ENCODE measurements around the gene SIX1.

Gene SIX1

DNA sequence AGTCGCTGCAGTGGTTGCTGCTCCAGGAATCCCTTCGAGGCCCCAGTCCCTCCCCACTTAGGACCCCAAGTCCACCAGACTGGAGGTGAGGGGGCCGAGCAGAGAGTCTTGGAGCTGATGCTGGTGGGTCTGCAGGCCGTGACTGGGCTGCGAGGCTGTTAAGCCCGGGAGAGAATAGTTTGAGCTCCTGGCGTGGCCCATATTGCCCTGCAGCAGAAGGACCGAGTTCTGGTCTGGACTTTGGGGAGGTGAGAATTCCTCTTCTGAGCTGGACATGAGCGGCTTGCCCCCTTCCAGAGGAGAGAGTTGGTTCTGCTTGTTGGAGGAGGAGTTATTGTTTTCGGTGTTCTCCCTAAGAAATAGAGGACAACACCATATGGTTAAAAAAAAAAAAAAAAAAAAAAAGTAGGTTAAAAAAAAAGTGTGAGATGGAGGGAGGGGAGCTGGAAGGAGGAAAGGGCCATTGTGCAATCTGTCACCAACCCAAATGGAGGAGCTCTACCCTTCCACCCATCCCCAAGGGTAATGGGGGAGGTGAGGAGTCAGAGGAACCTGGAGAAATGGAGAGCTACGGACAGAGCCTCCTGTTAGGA lies 3.0 kb downstream of the SIX1 start:
- TF ChIP-seq, protein P1, sequence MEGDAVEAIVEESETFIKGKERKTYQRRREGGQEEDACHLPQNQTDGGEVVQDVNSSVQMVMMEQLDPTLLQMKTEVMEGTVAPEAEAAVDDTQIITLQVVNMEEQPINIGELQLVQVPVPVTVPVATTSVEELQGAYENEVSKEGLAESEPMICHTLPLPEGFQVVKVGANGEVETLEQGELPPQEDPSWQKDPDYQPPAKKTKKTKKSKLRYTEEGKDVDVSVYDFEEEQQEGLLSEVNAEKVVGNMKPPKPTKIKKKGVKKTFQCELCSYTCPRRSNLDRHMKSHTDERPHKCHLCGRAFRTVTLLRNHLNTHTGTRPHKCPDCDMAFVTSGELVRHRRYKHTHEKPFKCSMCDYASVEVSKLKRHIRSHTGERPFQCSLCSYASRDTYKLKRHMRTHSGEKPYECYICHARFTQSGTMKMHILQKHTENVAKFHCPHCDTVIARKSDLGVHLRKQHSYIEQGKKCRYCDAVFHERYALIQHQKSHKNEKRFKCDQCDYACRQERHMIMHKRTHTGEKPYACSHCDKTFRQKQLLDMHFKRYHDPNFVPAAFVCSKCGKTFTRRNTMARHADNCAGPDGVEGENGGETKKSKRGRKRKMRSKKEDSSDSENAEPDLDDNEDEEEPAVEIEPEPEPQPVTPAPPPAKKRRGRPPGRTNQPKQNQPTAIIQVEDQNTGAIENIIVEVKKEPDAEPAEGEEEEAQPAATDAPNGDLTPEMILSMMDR (IDR thresholded peaks at IDR 0.05; ENCODE audit: insufficient read depth, low read depth, low read length, missing control alignments) = no peak
- no peak overlapping the region for H3K4me3 ChIP-seq (ENCODE audit: low read depth, low read length)
- no peak for DNase-seq (ENCODE audit: low read depth)

DNA sequence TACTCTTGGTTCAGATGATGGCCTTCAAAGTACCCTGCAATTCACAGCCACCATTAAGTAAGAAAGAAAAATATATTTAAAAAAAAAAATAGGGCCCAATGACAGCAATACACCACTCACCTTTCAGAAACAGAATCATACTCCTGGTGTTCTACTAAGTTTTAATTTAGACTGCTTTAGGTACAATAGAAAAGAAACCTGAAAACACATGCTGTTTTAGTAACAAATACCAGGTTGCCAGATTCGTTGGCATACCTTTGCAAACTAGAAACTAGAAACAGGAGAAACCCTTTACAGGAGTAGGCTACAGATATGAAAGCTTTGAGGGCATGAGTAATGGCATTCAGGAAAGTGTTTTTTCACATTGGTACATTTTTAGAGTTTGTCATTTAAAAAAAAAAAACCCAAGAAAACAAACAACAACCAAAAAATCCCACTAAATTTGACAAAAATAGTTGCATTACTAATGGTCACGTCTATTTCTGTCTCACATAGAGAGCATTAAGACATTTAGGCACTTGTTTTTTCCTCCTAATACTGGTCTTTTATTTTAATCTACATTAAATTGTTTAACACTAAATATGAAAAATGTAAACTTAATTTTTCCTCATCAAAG lies 4.0 kb downstream of the SIX1 start:
- TF ChIP-seq, protein P1 (IDR thresholded peaks at IDR 0.05; ENCODE audit: insufficient read depth, low read depth, low read length, missing control alignments) = no peak
- DNase-seq (ENCODE audit: low read depth) = peak; percentile 50

GRCh38 chr14:60644666-60645065 lies 4.6 kb downstream of the SIX1 start:
- TF ChIP-seq, protein P1 (IDR thresholded peaks at IDR 0.05; ENCODE audit: insufficient read depth, low read depth, low read length, missing control alignments) = no peak
- no peak for DNase-seq (ENCODE audit: low read depth)
- no peak overlapping the region for H3K4me3 ChIP-seq (ENCODE audit: low read depth, low read length)

More for the DNA sequence above, 4.0 kb downstream of the SIX1 start:
- H3K4me3 ChIP-seq (ENCODE audit: low read depth, low read length) = no peak overlapping the region

- DNase-seq (ENCODE audit: low read depth) = no peak
- TF ChIP-seq, protein P1 (IDR thresholded peaks at IDR 0.05; ENCODE audit: insufficient read depth, low read depth, low read length, missing control alignments) = no peak
- no peak overlapping the region for H3K4me3 ChIP-seq (ENCODE audit: low read depth, low read length)
Measured at GRCh38 chr14:60643463-60644314, 5.6 kb downstream of the SIX1 start.

DNA sequence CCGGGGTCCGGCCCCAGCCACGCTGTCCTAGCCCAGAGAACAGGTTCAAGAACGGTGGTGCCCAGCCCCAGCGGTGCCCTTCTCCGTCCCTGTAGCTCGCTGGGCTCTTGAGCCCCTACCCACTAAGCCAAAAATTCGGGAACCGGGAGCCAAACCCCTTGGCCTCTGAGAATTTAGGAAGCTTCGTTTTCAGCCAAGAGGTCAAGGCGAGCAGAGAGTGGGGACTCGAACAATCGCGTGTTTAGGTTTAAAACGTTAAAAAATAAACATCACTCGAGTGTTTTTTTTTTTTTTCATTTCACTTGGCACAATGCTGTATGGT lies 6.2 kb downstream of the SIX1 start:
- H3K4me3 ChIP-seq (ENCODE audit: low read depth, low read length) = no peak overlapping the region
- no peak for DNase-seq (ENCODE audit: low read depth)
- TF ChIP-seq, protein P1 (IDR thresholded peaks at IDR 0.05; ENCODE audit: insufficient read depth, low read depth, low read length, missing control alignments) = no peak

DNA sequence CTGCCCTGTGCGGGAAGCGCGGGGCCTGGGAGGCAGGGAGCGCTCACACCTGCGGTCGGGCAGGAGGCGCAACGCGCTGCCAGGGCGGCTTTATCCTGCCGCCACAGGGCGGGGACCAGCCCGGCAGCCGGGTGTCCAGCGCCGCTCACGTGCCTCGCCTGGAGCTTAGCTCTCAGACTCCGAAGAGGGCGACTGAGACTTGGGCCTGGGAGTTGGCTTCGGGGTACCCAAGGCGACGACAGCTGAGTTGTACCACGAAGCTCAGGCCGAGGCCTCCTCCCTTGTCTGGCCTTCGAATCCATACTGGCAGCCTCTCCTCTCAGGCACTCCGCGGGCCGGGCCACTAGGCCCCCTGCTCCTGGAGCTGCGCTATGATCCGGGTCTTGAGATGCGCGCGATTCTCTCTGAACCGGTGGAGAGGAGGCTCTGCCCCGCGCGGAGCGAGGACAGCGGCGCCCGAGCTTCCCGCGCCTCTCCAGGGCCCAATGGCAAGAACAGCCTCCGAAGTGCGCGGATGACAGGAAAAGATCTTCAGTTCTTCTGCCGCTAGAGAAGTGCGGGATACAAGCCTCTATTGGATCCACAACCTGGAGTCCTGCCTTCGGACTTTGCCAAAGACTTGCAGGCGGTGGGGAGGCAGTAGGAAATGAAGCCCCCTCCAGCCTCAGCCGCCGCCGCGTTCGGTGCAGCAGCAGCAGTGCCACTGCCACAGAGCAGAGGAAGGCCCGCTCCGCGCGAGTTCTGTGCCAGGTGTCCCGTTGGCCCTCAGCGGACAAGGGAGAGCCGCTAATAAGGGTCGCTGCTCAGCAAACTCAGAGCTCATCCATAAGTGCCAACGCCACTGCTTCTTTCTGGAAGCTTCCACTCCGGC lies 6.8 kb downstream of the SIX1 start:
- no peak overlapping the region for H3K4me3 ChIP-seq (ENCODE audit: low read depth, low read length)
- DNase-seq (ENCODE audit: low read depth) = no peak
- TF ChIP-seq, protein P1 (IDR thresholded peaks at IDR 0.05; ENCODE audit: insufficient read depth, low read depth, low read length, missing control alignments) = no peak
